Duodenal mucosa (tissue), 2 donors: ENCODE measurements around the gene CPED1.

Experiments used
- H3K27ac ChIP-seq: one replicate; pipeline ENCODE4 v1.7.0; 2013; ENCODE audit warnings: low read depth, low read length
- H3K27me3 ChIP-seq, 2 donors: one replicate each; pipeline ENCODE4 v1.7.0; 2013; ENCODE audit warnings: low read length in 2 of 2, control low read depth in 1 of 2; ENCODE audit not compliant: insufficient read depth in 2 of 2, control insufficient read depth in 1 of 2
- H3K36me3 ChIP-seq, 2 donors: one replicate each; pipeline ENCODE4 v1.7.0; 2013; ENCODE audit warnings: low read length in 2 of 2, control low read depth in 1 of 2; ENCODE audit not compliant: insufficient read depth in 2 of 2, control insufficient read depth in 1 of 2
- H3K4me1 ChIP-seq, 2 donors: one replicate each; pipeline ENCODE4 v1.7.0; 2013; ENCODE audit warnings: low read length in 2 of 2, control low read depth in 1 of 2; ENCODE audit not compliant: insufficient read depth in 2 of 2, control insufficient read depth in 1 of 2
- H3K4me3 ChIP-seq, 2 donors: one replicate each; pipeline ENCODE4 v1.7.0; 2013; ENCODE audit warnings: low read length in 2 of 2, low read depth in 1 of 2
- H3K9ac ChIP-seq, 2 donors: one replicate each; pipeline ENCODE4 v1.7.0; 2013; ENCODE audit warnings: low read length in 2 of 2, low read depth in 1 of 2
- H3K9me3 ChIP-seq, 2 donors: one replicate each; pipeline ENCODE4 v1.7.0; 2013; ENCODE audit warnings: low read length in 2 of 2, control low read depth in 1 of 2; ENCODE audit not compliant: control insufficient read depth in 1 of 2

The CPED1 gene

DNA sequence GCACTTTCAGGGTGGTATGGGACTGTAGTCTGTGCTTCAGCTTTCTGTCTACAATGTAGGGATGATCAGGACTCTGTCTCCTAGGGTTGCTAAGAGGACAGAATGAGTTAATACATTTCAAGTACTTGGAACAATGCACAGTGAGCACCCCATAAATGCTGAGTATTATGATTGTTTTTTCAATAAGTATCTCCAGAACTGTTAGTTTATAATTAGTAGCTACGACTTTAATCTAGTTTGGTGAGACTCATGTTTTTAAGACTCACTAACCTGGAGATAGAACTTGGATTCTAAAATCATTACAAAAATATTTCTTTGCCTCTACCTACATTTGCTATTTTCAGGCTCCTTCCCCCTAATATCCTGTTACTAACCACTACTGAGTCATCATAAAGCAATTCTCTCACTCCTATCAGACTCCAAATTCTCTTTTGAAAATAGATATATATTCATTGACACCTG is 95.3 kb downstream of the CPED1 start:
- Histone ChIP-seq H3K27me3 (no peaks in the 10 kb centered on the region), H3K9me3 (no peaks in the 10 kb centered on the region), H3K4me3 (no peak overlapping the region), H3K9ac (no peak overlapping the region), H3K36me3 (no peaks in the 10 kb centered on the region), H3K27ac (no peak overlapping the region), H3K4me1 (no peaks in the 10 kb centered on the region)

DNA sequence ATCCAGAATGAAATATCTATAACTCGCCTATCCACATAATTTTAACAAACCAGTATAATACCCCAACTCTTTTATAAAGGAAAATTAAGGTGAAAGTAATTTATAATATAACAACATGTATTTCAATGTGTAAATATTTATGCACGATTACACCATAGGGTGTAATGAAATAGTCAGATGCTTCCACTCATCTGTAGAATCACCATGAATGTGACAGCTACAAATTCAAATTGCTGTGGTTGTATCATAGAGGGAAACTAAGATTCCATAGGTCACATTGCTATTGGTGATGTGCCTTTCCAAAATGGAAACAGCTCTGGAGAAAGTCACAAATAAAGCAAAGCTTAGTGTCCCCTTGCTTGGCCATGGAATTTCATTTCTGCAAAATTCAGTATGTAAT is 95.7 kb downstream of the CPED1 start:
- no peak overlapping the region for H3K27ac ChIP-seq
- H3K4me1 ChIP-seq: no peaks in the 10 kb centered on the region
- H3K36me3 ChIP-seq: no peaks in the 10 kb centered on the region
- H3K9ac ChIP-seq: no peak overlapping the region
- no peaks in the 10 kb centered on the region for H3K27me3 ChIP-seq
- H3K9me3 ChIP-seq: no peaks in the 10 kb centered on the region
- no peak overlapping the region for H3K4me3 ChIP-seq

DNA sequence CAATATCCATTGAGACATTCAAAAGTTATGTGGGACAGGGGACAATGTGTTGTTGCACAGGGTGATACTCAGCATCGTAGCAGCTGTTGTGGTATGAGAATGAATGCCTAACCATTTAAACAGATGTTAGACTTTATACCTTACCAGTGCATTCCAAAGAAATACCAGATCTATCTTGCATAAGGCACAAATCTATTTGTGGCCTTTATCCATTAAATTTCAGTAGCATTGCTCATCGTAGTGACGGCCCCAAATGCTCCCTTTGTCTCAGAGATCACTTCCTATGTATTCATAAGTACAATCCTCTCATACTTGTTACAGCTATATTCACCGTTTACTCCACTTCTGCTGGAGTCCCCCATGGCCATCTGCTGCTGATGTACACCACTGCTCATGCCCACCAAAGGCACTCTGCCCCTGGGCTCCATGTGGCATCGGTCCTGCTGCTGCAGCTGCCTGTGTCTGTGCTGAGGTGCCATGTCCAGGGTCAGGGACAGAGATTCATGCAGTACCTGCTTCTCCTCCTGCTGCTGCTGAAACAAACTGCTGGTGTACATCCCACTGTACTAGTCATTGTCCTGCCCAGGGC is 96.3 kb downstream of the CPED1 start:
- Histone ChIP-seq H3K4me3 (no peak overlapping the region), H3K9me3 (no peaks in the 10 kb centered on the region), H3K36me3 (no peaks in the 10 kb centered on the region), H3K9ac (no peak overlapping the region), H3K27me3 (no peaks in the 10 kb centered on the region), H3K4me1 (no peaks in the 10 kb centered on the region), H3K27ac (no peak overlapping the region)

DNA sequence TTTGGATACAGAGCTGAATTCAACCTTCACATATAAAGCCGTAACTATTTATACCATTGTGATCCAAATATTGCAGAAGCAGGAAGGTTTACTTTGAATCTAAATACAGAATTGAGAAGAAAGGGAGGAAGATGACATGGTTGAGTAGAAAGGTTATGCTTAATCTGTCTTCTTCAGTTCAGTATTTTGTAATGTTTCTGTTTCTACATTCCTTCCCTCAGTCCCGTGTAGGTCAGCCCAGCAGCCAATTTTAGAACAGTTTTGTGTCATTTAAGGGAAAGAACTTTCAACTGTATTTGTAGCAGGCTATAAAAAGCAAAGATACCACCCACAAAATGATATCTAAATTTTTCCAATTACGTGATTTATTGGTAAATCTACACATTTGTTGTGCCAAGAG is 97.4 kb downstream of the CPED1 start:
- no peaks in the 10 kb centered on the region for H3K9me3 ChIP-seq
- H3K36me3 ChIP-seq: no peaks in the 10 kb centered on the region
- no peaks in the 10 kb centered on the region for H3K27me3 ChIP-seq
- H3K27ac ChIP-seq: no peak overlapping the region
- H3K4me3 ChIP-seq: no peak overlapping the region
- H3K9ac ChIP-seq: no peak overlapping the region
- no peaks in the 10 kb centered on the region for H3K4me1 ChIP-seq

DNA sequence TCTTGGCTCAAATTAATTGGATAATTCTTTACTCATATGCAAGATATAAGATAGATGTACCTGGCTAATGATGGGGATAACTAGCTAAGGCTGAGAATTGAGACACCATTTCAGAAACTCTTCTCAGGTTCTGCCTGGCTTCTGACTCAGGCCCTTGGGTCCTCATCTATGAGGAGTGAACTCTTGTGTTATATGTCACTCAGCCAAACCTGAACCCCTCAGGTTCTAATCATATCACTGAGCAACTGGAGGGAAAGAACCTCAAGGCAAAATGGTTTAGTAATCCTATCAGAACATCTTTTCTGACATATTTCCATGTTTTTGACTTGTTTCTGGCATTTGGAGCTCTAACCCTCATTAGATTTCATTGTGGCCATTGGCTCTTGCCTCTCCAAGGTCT is 100.4 kb downstream of the CPED1 start:
- Histone ChIP-seq H3K27ac (no peak overlapping the region), H3K4me1 (no peaks in the 10 kb centered on the region)

DNA sequence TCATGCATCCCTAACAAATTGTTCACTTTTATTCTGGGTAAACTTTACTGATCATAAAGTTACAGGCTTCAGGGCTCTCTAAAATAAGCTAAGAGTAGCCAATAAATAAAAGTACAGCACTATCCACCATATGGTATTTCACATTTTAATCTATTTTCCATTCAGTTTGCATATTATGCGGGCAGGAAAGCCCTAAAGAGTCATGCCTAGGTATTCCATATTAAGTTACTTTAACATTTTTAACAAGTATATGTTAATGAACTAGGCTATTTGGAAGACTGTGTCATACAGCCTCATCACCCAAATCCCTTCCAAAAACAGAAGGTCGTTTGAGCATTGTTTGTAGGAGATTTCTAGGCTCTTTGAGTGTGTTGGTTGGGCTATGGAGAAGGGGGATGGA is 106.3 kb downstream of the CPED1 start:
- Histone ChIP-seq H3K27ac (no peak overlapping the region), H3K9ac (no peak overlapping the region), H3K27me3 (no peaks in the 10 kb centered on the region), H3K4me1 (no peaks in the 10 kb centered on the region), H3K4me3 (no peak overlapping the region), H3K9me3 (no peaks in the 10 kb centered on the region), H3K36me3 (no peaks in the 10 kb centered on the region)

More for the DNA sequence above, 100.4 kb downstream of the CPED1 start:
- H3K4me3 ChIP-seq: no peak overlapping the region
- H3K9ac ChIP-seq: no peak overlapping the region
- no peaks in the 10 kb centered on the region for H3K27me3 ChIP-seq
- H3K36me3 ChIP-seq: no peaks in the 10 kb centered on the region
- no peaks in the 10 kb centered on the region for H3K9me3 ChIP-seq

DNA sequence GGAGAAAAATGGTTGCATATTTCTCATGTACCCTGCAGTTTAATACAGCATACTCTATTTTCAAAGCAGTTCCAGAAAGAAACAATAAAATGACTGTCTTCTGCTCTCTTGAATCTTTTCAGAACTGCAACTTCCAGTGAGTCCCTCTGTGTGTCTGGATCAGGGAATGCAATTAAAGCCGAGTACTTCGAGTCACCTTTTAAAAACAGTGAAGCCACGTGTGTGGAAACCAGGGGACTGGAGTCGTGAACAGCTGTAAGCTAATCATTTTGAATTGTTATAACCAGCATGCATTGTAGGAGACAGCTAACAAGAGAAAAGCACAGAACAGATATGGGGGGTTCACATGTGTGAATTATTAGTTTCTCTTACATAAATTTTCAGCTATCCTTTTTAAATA is 109.1 kb downstream of the CPED1 start:
- Histone ChIP-seq H3K4me1 (no peaks in the 10 kb centered on the region), H3K27ac (no peak overlapping the region), H3K9me3 (no peaks in the 10 kb centered on the region), H3K27me3 (no peaks in the 10 kb centered on the region), H3K9ac (no peak overlapping the region), H3K4me3 (no peak overlapping the region), H3K36me3 (no peaks in the 10 kb centered on the region)

DNA sequence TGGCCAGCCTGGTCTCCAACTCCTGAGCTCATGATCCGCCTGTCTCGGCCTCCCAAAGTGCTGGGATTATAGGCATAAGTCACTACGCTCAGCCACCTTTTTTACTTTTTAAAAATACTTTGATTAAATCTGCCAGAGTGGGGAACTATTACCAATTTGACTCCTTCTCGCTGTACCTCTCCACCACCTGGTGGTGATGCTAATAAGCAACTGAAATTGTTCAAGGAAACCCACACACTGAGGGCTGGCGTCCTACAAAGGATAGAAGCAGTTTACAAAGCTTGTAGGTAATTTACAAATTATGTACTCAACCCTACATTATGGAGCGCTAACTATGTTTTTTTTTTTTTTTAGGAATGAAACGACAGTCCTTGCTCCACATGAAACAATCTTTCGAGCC is 111.1 kb downstream of the CPED1 start:
- Histone ChIP-seq H3K27me3 (no peaks in the 10 kb centered on the region), H3K36me3 (no peaks in the 10 kb centered on the region), H3K9ac (no peak overlapping the region), H3K27ac (no peak overlapping the region), H3K4me1 (no peaks in the 10 kb centered on the region), H3K9me3 (no peaks in the 10 kb centered on the region), H3K4me3 (no peak overlapping the region)

DNA sequence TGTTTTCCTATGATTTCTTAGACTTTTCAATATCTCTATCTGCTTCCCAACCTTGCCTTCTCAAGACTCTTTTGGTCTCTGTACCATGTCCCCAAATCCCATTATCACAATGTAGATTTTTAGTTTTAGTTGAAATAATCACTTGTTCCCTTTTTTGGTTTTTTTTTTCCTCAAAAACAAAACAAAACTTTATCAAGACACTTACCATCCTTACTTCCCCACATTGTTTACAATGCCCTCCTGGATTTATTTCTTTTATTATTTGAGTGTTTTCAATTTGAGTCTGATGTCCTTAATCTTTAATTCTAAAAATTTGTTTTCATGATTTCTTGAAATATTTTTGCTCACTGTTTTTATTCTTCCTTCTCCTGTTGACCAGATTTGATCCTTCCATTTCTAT is 112.6 kb downstream of the CPED1 start:
- Histone ChIP-seq H3K36me3 (no peaks in the 10 kb centered on the region), H3K9me3 (no peaks in the 10 kb centered on the region), H3K27me3 (no peaks in the 10 kb centered on the region), H3K9ac (no peak overlapping the region), H3K27ac (no peak overlapping the region), H3K4me1 (no peaks in the 10 kb centered on the region), H3K4me3 (no peak overlapping the region)

DNA sequence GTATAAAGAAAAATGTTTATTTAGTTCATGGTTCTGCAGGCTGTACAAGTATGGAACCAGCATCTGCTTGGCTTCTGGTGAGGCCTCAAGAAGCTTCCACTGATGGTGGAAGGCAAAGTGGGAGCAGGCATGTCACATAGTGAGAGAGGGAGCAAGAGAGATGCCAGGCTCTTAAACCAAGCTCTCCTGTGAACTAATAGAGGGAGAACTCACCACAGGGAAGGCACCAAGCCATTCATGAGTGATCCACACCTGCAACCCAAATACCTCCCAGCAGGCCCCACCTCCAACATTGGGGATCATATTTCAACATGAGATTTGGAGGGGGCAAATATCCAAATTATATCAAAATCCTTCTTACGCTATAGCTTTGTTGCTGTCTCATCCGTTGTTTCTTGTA is 113.1 kb downstream of the CPED1 start:
- Histone ChIP-seq H3K27me3 (no peaks in the 10 kb centered on the region), H3K9me3 (no peaks in the 10 kb centered on the region), H3K27ac (no peak overlapping the region), H3K36me3 (no peaks in the 10 kb centered on the region), H3K4me3 (no peak overlapping the region), H3K4me1 (no peaks in the 10 kb centered on the region), H3K9ac (no peak overlapping the region)

DNA sequence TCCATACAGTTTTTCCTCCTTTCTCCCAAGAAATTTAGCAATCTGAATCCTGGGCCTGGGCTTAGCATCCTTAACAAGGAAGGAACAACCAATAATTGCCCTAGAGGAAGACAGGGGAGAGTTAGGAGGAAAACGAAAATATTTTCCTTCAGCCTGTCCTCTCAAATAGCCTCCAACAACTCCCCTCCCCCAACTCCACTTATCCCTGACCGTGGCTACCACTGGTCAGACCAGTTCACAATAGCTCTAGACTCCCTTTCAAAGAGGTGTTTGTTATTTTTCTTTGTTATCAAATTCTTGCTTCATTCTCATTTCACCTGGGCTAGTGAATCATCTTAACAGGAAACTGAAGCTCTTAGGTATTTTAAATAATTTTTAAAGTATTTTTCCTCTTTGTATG is 114.1 kb downstream of the CPED1 start:
- H3K27me3 ChIP-seq: no peaks in the 10 kb centered on the region
- no peaks in the 10 kb centered on the region for H3K4me1 ChIP-seq
- no peak overlapping the region for H3K4me3 ChIP-seq
- no peak overlapping the region for H3K27ac ChIP-seq
- no peak overlapping the region for H3K9ac ChIP-seq
- H3K36me3 ChIP-seq: no peaks in the 10 kb centered on the region
- no peaks in the 10 kb centered on the region for H3K9me3 ChIP-seq
